Liver (tissue), 9 donors: ENCODE results near the gene PIAS1. TPM values are rescaled to one million over a fixed set of nuclear protein-coding genes. Genes with fewer than 3 reads are reported as not detected.

ENCODE experiments used
- DNase-seq: peaks from one replicate; pipeline ENCODE4 v3.0.0-alpha.2; 2017; ENCODE audit warnings: low spot score
- H3K27ac ChIP-seq, 2 donors: one replicate each; pipeline ENCODE4 v1.7.0; 2013; ENCODE audit warnings: inconsistent platforms in 2 of 2, low read length in 2 of 2, control low read depth in 1 of 2, low read depth in 1 of 2, mild to moderate bottlenecking in 1 of 2
- H3K27me3 ChIP-seq, 4 donors: one replicate each; pipeline versions ENCODE4 v1.6.1 to v1.7.0; 2013; ENCODE audit warnings: low read length in 3 of 4, inconsistent platforms in 1 of 4, mild to moderate bottlenecking in 1 of 4, moderate library complexity in 1 of 4; ENCODE audit not compliant: control insufficient read depth in 4 of 4, insufficient read depth in 4 of 4
- H3K36me3 ChIP-seq, 4 donors: one replicate each; pipeline versions ENCODE4 v1.6.1 to v1.7.0; 2013; ENCODE audit warnings: low read length in 3 of 4, mild to moderate bottlenecking in 3 of 4, low read depth in 1 of 4, moderate library complexity in 1 of 4; ENCODE audit not compliant: control insufficient read depth in 4 of 4, insufficient read depth in 3 of 4
- H3K4me1 ChIP-seq, 4 donors: one replicate each; pipeline versions ENCODE4 v1.6.1 to v1.7.0; 2013; ENCODE audit warnings: low read length in 3 of 4, mild to moderate bottlenecking in 3 of 4, moderate library complexity in 1 of 4; ENCODE audit not compliant: control insufficient read depth in 4 of 4, insufficient read depth in 4 of 4
- H3K4me3 ChIP-seq, 3 donors: one replicate each; pipeline versions ENCODE4 v1.6.1 to v1.7.0; 2013; ENCODE audit warnings: low read length in 3 of 3, control low read depth in 1 of 3, low read depth in 1 of 3, mild to moderate bottlenecking in 1 of 3
- H3K9ac ChIP-seq, 2 donors: one replicate each; pipeline ENCODE4 v1.7.0; 2013; ENCODE audit warnings: low read length in 2 of 2, mild to moderate bottlenecking in 2 of 2, moderate library complexity in 2 of 2, control low read depth in 1 of 2, low read depth in 1 of 2
- H3K9me3 ChIP-seq, 4 donors: one replicate each; pipeline versions ENCODE4 v1.6.1 to v1.7.0; 2013; ENCODE audit warnings: low read length in 3 of 4; ENCODE audit not compliant: control insufficient read depth in 4 of 4
- EGR1 ChIP-seq, 2 donors: IDR thresholded peaks; 2 replicates each; pipeline ENCODE4 v1.6.1; 2016 to 2018; ENCODE audit warnings: antibody characterized with exemption in 2 of 2, low read depth in 2 of 2
- FOXA1 ChIP-seq: IDR thresholded peaks from 2 replicates; pipeline ENCODE4 v1.6.1; 2016; ENCODE audit warnings: antibody characterized with exemption
- FOXA2 ChIP-seq: IDR thresholded peaks from 2 replicates; pipeline ENCODE4 v1.6.1; 2016; ENCODE audit warnings: antibody characterized with exemption
- GABPA ChIP-seq, 2 donors: IDR thresholded peaks in 1 of 2; conservative IDR thresholded peaks in 1 of 2; 2 replicates each; pipeline ENCODE4 v1.6.1; 2016; ENCODE audit warnings: antibody characterized with exemption in 2 of 2, mild to moderate bottlenecking in 1 of 2, moderate library complexity in 1 of 2
- HNF4A ChIP-seq, 2 donors: conservative IDR thresholded peaks; 2 replicates each; pipeline ENCODE4 v1.6.1; 2016; ENCODE audit warnings: antibody characterized with exemption in 2 of 2, mild to moderate bottlenecking in 2 of 2
- HNF4G ChIP-seq: IDR thresholded peaks from 2 replicates; pipeline ENCODE4 v1.6.1; 2016; ENCODE audit warnings: antibody characterized with exemption
- JUND ChIP-seq, 2 donors: IDR thresholded peaks; 2 replicates each; pipeline ENCODE4 v1.6.1; 2016; ENCODE audit warnings: antibody characterized with exemption in 2 of 2
- NR2F2 ChIP-seq: IDR thresholded peaks from 2 replicates; pipeline ENCODE4 v1.6.1; 2016; ENCODE audit warnings: antibody characterized with exemption
- RAD21 ChIP-seq, 2 donors: IDR thresholded peaks; 2 replicates each; pipeline ENCODE4 v1.6.1; 2016; ENCODE audit warnings: antibody characterized with exemption in 2 of 2, mild to moderate bottlenecking in 2 of 2
- RXRA ChIP-seq, 2 donors: IDR thresholded peaks; 2 replicates each; pipeline ENCODE4 v1.6.1; 2017 to 2018; ENCODE audit warnings: antibody characterized with exemption in 2 of 2, mild to moderate bottlenecking in 1 of 2
- SP1 ChIP-seq: IDR thresholded peaks from 2 replicates; pipeline ENCODE4 v1.6.1; 2018; ENCODE audit warnings: antibody characterized with exemption, mild to moderate bottlenecking
- TAF1 ChIP-seq: conservative IDR thresholded peaks from 2 replicates; pipeline ENCODE4 v1.6.1; 2016; ENCODE audit warnings: antibody characterized with exemption, mild to moderate bottlenecking
- WGBS: extraction: QIAGEN DNeasy Blood & Tissue Kit; methylation state at CpG from one replicate; pipeline ENCODE4 v1.1.7; 2013; 5-methylcytosine and 5-hydroxymethylcytosine counted together
- polyA plus RNA-seq, 2 donors: library from polyadenylated mRNA; stranded (reverse) in 1 of 2; unstranded in 1 of 2; fragments of 200-250 nt in 1 of 2; fragments of >200 nt in 1 of 2; fragmentation: Nextera tagmentation in 1 of 2; extraction: Ambion mirVana in 1 of 2; gene quantifications; one replicate each; pipeline versions ENCODE4 v1.2.1 to v1.2.3, GENCODE V29; 2013 to 2015
- total RNA-seq, 2 donors: library from RNA; depleted of rRNA; stranded (reverse); fragments of >200 nt; gene quantifications; one replicate each; pipeline ENCODE4 v1.2.3, GENCODE V29; 2014
- TF ChIP-seq, protein P1 (sequence below): fragments of 150-350 bp; IDR thresholded peaks from 2 replicates; pipeline ENCODE4 v1.5.1; 2017; ENCODE audit warnings: improper control_type of control experiment, low read depth, low read length; ENCODE audit not compliant: missing input control
- TF ChIP-seq, protein P2 (sequence below): IDR thresholded peaks from 2 replicates; pipeline ENCODE4 v1.6.1; 2016; ENCODE audit warnings: antibody characterized with exemption
- TF ChIP-seq, protein P3 (sequence below): IDR thresholded peaks from 2 replicates; pipeline ENCODE4 v1.6.1; 2016; ENCODE audit warnings: antibody characterized with exemption
- TF ChIP-seq, protein P4 (sequence below): IDR thresholded peaks from 2 replicates; pipeline ENCODE4 v1.6.1; 2016; ENCODE audit warnings: antibody characterized with exemption
- donor health status: healthy.
- donor health status: healthy.
- donor health status: healthy.
- donor health status: healthy.
- donor health status: healthy.

PIAS1 gene
- total and polyA plus RNA-seq, 4 donors: 5.6 to 18.8 (median 13.2) TPM

DNA sequence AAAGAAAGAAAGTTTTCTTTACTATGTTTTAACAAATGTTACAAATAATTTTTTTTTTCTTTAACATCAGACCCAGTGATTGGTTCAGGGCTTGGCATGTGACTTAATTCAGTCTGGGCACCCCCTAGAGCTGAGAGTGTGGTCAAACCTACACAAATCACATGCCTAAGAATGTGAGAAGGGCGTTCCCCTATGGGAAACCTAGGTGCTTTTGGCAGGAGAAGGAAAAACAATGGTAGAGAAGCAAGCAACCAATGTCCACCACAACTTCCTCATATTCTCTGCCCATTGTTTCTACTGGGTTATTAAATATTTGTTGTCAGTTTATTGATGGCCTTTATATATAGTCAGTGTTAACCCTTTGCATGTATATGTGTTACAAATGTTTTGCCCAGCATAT is 21.4 kb upstream of the PIAS1 start (continued):
- TF ChIP-seq, protein P1, sequence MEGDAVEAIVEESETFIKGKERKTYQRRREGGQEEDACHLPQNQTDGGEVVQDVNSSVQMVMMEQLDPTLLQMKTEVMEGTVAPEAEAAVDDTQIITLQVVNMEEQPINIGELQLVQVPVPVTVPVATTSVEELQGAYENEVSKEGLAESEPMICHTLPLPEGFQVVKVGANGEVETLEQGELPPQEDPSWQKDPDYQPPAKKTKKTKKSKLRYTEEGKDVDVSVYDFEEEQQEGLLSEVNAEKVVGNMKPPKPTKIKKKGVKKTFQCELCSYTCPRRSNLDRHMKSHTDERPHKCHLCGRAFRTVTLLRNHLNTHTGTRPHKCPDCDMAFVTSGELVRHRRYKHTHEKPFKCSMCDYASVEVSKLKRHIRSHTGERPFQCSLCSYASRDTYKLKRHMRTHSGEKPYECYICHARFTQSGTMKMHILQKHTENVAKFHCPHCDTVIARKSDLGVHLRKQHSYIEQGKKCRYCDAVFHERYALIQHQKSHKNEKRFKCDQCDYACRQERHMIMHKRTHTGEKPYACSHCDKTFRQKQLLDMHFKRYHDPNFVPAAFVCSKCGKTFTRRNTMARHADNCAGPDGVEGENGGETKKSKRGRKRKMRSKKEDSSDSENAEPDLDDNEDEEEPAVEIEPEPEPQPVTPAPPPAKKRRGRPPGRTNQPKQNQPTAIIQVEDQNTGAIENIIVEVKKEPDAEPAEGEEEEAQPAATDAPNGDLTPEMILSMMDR: no peak
- TF ChIP-seq HNF4G (no peak), FOXA2 (no peak)

DNA sequence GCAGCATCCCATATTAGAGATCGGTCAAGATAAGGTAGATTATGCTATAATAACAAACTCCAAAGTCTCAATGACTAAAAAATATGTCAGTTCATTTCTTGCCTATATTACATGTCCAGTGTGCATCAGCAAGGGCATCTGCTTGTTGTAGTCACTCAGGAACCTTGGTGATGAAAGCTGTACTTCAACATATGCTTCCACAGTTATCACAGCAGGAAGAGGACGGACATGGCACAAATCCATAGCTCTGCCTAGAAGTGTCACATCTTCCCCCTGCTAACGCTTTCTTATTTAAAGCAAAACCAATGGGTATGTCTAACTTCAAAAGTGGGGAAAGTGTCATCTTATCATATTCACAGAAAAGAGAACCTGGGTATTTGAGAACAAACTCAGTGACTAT is 20.0 kb upstream of the PIAS1 start:
- TF ChIP-seq HNF4G: no peak
- no peak for TF ChIP-seq JUND (IDR thresholded peaks at IDR 0.05)
- TF ChIP-seq FOXA1: no peak
- TF ChIP-seq, protein P1: no peak
- no peak for TF ChIP-seq HNF4A (conservative IDR thresholded peaks at IDR 0.05)
- TF ChIP-seq, protein P2, sequence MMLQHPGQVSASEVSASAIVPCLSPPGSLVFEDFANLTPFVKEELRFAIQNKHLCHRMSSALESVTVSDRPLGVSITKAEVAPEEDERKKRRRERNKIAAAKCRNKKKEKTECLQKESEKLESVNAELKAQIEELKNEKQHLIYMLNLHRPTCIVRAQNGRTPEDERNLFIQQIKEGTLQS: no peak
- no peak for TF ChIP-seq NR2F2
- TF ChIP-seq TAF1: no peak
- TF ChIP-seq, protein P3, sequence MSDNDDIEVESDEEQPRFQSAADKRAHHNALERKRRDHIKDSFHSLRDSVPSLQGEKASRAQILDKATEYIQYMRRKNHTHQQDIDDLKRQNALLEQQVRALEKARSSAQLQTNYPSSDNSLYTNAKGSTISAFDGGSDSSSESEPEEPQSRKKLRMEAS: no peak
- TF ChIP-seq EGR1 (IDR thresholded peaks at IDR 0.05; ENCODE audit: low read depth in 2 of 2): no peak
- TF ChIP-seq GABPA (IDR thresholded peaks at IDR 0.05 in 1 of 2, conservative IDR thresholded peaks at IDR 0.05 in 1 of 2): no peak
- TF ChIP-seq, protein P4, sequence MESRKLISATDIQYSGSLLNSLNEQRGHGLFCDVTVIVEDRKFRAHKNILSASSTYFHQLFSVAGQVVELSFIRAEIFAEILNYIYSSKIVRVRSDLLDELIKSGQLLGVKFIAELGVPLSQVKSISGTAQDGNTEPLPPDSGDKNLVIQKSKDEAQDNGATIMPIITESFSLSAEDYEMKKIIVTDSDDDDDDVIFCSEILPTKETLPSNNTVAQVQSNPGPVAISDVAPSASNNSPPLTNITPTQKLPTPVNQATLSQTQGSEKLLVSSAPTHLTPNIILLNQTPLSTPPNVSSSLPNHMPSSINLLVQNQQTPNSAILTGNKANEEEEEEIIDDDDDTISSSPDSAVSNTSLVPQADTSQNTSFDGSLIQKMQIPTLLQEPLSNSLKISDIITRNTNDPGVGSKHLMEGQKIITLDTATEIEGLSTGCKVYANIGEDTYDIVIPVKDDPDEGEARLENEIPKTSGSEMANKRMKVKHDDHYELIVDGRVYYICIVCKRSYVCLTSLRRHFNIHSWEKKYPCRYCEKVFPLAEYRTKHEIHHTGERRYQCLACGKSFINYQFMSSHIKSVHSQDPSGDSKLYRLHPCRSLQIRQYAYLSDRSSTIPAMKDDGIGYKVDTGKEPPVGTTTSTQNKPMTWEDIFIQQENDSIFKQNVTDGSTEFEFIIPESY: no peak
- no peak overlapping the region for H3K9ac ChIP-seq
- no peaks in the 10 kb centered on the region for H3K36me3 ChIP-seq
- H3K27ac ChIP-seq: no peak overlapping the region
- H3K4me3 ChIP-seq: no peak overlapping the region
- no peak for DNase-seq
- no peaks in the 10 kb centered on the region for H3K4me1 ChIP-seq
- H3K9me3 ChIP-seq: no peaks in the 10 kb centered on the region
- WGBS: 80% methylated on average over 3 of the region's 3 CpGs
- no peaks in the 10 kb centered on the region for H3K27me3 ChIP-seq

DNA sequence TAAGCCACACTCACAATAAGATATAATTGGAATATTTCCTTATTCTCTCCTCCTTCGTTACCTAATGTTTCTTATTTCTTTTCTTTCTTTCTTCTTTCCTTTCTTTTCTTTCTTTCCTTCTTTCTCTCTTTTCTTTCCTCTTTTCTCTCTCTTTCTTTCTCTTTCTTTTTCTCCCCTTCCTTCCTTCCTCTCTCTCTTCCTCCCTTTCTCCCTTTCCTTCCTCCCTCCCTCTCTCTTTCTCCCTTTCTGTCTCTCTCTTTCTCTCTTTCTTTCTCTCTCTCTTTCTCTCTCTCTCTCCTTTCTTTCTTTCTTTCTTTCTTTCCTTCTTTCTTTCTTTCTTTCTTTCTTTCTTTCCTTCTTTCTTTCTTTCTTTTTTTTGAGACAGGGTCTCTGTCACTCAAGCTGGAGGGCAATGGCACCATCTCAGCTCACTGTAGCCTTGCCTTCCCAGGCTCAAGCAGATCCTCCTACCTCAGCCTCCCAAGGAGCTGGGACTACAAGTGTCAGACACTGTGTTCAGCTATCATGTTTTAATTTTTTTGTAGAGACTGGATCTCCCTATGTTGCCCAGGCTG is 19.3 kb upstream of the PIAS1 start:
- Histone ChIP-seq H3K4me1 (no peaks in the 10 kb centered on the region), H3K9me3 (no peaks in the 10 kb centered on the region), H3K27me3 (no peaks in the 10 kb centered on the region), H3K4me3 (no peak overlapping the region), H3K27ac (no peak overlapping the region), H3K9ac (no peak overlapping the region), H3K36me3 (no peaks in the 10 kb centered on the region)
- WGBS: 82% methylated on average over 1 of the region's 1 CpG
- no peak for DNase-seq
- TF ChIP-seq RXRA (IDR thresholded peaks at IDR 0.05): no peak
- TF ChIP-seq, protein P1: no peak
- no peak for TF ChIP-seq SP1
- no peak for TF ChIP-seq GABPA (IDR thresholded peaks at IDR 0.05 in 1 of 2, conservative IDR thresholded peaks at IDR 0.05 in 1 of 2)
- no peak for TF ChIP-seq HNF4A (conservative IDR thresholded peaks at IDR 0.05)
- TF ChIP-seq FOXA2: no peak
- TF ChIP-seq, protein P3: no peak
- TF ChIP-seq FOXA1: no peak
- no peak for TF ChIP-seq RAD21 (IDR thresholded peaks at IDR 0.05)
- no peak for TF ChIP-seq HNF4G
- TF ChIP-seq, protein P4: no peak
- no peak for TF ChIP-seq EGR1 (IDR thresholded peaks at IDR 0.05; ENCODE audit: low read depth in 2 of 2)
- TF ChIP-seq, protein P2: no peak
- no peak for TF ChIP-seq NR2F2
